Body of pancreas (tissue), 4 donors: ENCODE results near the gene MFSD11.

ENCODE experiments used
- POLR2A ChIP-seq, 3 donors: fragments of 450-650 bp; IDR thresholded peaks; one replicate each; pipeline ENCODE4 v1.6.1; 2016; ENCODE audit warnings: antibody characterized with exemption in 3 of 3, mild to moderate bottlenecking in 2 of 3
- TF ChIP-seq, protein P1 (sequence below), 7 experiments: fragments of 450-650 bp in 4 of 7; fragments of 200-600 bp in 3 of 7; sonication (generic) in 3 of 7; IDR thresholded peaks; one replicate each; pipeline ENCODE4 v1.5.1; 2016 to 2019; ENCODE audit warnings: antibody characterized with exemption in 7 of 7

DNA sequence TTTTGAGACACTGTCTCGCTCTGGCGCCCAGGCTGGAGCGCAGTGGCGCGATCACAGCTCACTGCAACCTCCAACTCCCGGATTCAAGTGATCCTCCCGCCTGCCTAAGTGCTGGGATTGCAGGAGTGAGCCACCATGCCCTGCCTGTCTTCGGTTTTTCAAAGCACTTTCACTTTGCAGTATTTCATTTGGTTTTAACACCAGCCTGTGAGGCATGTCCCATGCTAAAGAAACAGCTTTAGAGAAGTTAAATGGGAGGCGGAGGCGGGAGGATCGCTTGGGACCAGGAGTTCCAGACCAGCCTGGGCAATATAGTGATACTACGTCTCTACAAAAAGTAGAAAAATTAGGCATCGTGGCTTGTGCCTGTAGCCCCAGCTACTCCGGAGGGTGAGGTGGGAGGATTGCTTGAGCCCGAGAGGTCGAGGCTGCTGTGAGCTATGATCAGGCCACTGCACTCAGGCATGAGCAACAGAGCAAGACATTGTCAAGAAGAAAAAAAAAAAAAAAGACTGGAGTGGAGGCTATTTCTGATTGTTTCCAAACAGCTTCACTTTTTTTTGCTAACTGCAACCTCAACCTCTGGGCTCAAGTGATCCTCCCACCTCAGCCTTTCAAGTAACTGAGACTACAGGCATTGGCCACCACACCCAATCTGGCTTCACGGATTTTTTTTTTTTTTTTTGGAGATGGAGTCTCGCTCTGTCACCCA lies 10.0 kb upstream of the MFSD11 start:
- TF ChIP-seq, protein P1, sequence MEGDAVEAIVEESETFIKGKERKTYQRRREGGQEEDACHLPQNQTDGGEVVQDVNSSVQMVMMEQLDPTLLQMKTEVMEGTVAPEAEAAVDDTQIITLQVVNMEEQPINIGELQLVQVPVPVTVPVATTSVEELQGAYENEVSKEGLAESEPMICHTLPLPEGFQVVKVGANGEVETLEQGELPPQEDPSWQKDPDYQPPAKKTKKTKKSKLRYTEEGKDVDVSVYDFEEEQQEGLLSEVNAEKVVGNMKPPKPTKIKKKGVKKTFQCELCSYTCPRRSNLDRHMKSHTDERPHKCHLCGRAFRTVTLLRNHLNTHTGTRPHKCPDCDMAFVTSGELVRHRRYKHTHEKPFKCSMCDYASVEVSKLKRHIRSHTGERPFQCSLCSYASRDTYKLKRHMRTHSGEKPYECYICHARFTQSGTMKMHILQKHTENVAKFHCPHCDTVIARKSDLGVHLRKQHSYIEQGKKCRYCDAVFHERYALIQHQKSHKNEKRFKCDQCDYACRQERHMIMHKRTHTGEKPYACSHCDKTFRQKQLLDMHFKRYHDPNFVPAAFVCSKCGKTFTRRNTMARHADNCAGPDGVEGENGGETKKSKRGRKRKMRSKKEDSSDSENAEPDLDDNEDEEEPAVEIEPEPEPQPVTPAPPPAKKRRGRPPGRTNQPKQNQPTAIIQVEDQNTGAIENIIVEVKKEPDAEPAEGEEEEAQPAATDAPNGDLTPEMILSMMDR (IDR thresholded peaks at IDR 0.05) = no peak
- TF ChIP-seq POLR2A (IDR thresholded peaks at IDR 0.05) = no peak
